ENCODE results near the gene ADAM8. TPM values are rescaled to one million over a fixed set of nuclear protein-coding genes. Genes with fewer than 3 reads are reported as not detected.
"Not testable (repeated sequence)": the region's sequence is repeated elsewhere in the genome, so short reads cannot be mapped to it uniquely, and the experiment has no call there.

Gene ADAM8
- 100 to 1,000 TPM; 156 to 218 TPM for total RNA-seq

DNA sequence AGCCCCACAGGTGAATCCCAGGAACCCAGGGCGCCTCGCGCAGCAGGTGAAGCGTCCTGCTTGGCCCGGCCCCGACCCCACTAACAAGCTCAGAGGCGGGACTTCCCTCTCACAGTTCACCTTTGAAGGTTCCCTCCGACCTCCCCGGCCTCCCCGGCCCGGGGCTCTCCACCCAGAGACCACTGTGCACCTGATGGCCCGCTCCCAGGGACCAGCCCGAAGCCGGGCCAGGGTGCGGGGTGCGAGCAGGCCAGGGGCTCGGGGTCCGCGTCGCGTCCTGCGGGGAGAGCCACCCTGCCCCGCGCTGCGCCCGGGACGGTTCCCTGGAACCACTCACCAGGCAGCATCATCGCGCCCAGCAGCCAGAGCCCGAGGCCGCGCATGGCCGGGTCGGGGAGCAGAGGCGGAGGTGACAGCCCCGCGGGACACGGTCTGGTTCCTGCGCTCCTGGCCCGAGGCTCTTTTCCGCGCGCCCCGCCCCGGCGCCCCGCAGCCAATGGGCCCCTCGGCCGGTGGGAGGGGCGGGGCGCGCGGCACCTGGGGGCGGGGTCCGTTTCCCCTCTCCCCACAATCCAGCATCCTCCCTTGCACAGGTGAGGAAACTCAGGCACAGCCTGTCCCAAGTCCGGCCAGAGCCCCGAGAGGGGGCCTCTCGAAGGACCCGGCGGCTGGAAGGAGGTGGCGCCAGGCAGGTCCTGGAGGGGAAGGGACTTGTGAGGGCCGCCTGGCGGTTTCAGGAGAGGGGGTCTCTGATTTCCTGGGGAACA, at the start of gene ADAM8:
TSS of gene ADAM8 (minus strand) at position 434 of the 767 bp plus-strand sequence. CDS start at position 383, 51 bp downstream.
- H3K27me3 Mint-ChIP-seq (ENCODE audit: low read depth): no peaks in the 10 kb centered on the region
- H3K9me3 Mint-ChIP-seq: no peaks in the 10 kb centered on the region
- DNase-seq: peak; percentile 82 to 86
- H3K27ac Mint-ChIP-seq: peak within 1 kb of the TSS; percentile 72
- peaks cover 22% of the 10 kb centered on the region for H3K4me1 Mint-ChIP-seq (ENCODE audit: low read depth)
- H3K4me3 Mint-ChIP-seq: peak within 1 kb of the TSS; percentile 93 to 94
- H3K36me3 Mint-ChIP-seq (ENCODE audit: insufficient read depth in 2 of 2): peaks cover 0 to 4% of the 10 kb centered on the region in 2 donors
- ATAC-seq (replicated peaks in 1 of 2): peak; percentile 55 to 61

DNA sequence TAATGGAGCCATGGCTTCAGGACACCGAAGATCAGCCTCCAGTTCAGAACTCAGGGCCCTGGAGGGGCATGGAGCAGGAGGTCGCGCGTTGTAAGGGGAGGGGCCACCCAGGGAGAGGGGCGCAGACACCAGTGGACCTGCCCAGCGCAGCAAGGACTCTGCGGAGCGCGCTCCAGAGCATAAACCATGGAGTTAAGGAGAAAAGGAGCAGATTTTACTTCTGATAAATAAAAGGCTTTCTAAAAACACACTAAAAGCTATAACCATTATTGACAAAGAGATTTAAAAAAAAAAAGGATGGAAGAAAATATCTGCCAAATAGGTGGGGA, 49.5 kb upstream of the ADAM8 start:
- no peak overlapping the region for H3K27ac Mint-ChIP-seq
- ATAC-seq (replicated peaks in 1 of 2): no peak
- H3K4me1 Mint-ChIP-seq (ENCODE audit: low read depth): peaks cover 5% of the 10 kb centered on the region
- H3K36me3 Mint-ChIP-seq (ENCODE audit: insufficient read depth in 2 of 2): no peaks in the 10 kb centered on the region
- no peaks in the 10 kb centered on the region for H3K9me3 Mint-ChIP-seq
- peaks cover 32% of the 10 kb centered on the region for H3K27me3 Mint-ChIP-seq (ENCODE audit: low read depth)
- no peak for DNase-seq
- peak overlapping the region; percentile 47 to 55 for H3K4me3 Mint-ChIP-seq

DNA sequence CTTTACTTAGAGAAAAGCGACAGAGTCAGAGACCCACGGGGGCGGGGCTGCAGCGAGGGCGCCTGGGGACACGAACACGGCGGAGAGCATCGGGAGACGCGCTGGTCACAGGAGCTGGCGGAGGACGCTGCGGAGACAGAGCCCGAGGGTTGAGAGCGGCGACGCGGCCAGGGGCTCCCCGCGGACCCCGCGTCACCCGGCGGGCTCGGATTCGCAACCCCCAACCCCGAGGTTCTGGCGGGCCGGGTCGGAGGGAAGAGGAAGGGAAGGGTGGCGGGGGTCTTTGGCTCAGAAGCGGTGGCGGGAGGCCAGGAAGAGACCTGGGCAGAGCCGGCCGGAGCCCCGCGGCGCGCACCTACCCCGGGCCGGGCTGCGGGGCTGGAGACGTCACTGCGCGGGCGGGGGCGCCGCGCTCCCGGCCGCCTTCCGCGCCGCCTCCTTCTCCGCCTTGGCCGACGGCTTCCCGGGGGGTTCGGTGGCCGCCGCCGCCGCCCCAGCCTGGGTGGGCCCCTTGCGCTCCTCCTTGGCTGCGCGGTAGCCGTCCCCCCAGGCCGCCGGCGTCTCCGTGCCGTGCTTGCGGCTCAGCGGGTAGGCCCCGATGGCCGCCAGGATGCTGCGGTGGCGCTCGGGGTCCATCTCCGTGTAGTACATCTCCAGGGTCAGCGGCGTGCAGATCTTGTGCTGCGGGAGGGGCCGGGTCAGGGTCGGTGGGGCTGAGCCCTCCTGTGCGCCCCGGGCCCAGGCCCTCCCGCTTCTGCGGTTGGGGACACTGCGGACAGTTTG, 49.0 kb upstream of the ADAM8 start:
- peak overlapping the region; percentile 78 to 79 for H3K4me3 Mint-ChIP-seq
- H3K27me3 Mint-ChIP-seq (ENCODE audit: low read depth): peaks cover 26% of the 10 kb centered on the region
- DNase-seq (peak in 1 of 2 donors; percentile 28), ATAC-seq (replicated peaks in 1 of 2) (peak in 1 of 2 donors; percentile 30)
- H3K27ac Mint-ChIP-seq: no peak overlapping the region
- peaks cover 5% of the 10 kb centered on the region for H3K4me1 Mint-ChIP-seq (ENCODE audit: low read depth)
- H3K9me3 Mint-ChIP-seq: no peaks in the 10 kb centered on the region
- no peaks in the 10 kb centered on the region for H3K36me3 Mint-ChIP-seq (ENCODE audit: insufficient read depth in 2 of 2)

DNA sequence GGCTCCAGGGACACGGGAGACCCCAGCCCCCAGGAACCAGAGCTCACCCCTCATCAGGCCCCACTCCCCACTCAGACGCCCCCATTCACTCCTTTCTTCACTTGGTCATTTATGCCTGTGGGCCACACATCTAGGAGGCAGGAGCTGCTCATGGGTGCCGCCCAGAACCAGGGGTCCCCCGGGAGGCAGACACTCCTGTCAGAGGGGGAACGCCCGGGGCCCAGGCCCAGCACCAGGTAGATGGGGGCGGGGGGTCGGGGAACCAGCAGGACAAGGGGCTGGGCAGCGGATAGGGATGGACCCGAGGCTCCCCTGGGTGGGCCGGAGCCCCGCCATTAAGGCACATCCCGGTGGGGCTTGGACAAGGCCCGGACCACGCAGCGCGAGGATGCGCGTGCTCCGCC, 48.2 kb upstream of the ADAM8 start:
- H3K27ac Mint-ChIP-seq: no peak overlapping the region
- H3K4me1 Mint-ChIP-seq (ENCODE audit: low read depth): peaks cover 2% of the 10 kb centered on the region
- H3K27me3 Mint-ChIP-seq (ENCODE audit: low read depth): peaks cover 24% of the 10 kb centered on the region
- peaks cover 0 to 3% of the 10 kb centered on the region in 2 donors for H3K9me3 Mint-ChIP-seq
- peak overlapping the region; percentile 78 to 79 for H3K4me3 Mint-ChIP-seq
- H3K36me3 Mint-ChIP-seq (ENCODE audit: insufficient read depth in 2 of 2): peaks cover 0 to 3% of the 10 kb centered on the region in 2 donors
- ATAC-seq (replicated peaks in 1 of 2) (no peak), DNase-seq (no peak)

DNA sequence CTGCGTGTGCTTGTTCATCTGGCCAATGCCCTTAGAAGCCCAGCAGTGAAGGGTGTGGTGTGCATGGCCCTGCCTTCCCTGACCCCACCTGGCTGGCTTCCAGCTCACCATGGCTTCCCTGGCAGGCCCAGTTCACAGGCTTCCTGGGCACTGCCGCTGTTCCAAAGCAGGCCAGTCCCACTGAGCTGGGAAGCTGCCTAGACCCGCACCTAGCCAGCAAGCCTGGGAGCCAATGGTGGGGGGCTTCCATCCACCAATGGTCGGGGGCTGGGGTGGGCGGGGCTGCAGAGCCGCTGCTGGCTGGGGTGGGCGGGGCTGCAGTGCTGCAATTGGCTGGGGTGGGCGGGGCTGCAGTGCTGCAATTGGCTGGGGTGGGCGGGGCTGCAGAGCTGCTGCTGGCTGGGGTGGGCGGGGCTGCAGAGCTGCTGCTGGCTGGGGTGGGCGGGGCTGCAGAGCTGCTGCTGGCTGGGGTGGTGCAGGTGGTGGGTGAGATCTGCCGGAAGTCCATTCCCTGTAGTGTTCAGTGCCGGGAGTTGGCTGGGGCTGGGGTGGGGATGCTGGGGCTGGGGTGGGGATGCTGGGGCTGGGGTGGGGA, 47.6 kb upstream of the ADAM8 start:
- H3K4me3 Mint-ChIP-seq: no peak overlapping the region
- ATAC-seq (replicated peaks in 1 of 2): peak; percentile 72 to 79

DNA sequence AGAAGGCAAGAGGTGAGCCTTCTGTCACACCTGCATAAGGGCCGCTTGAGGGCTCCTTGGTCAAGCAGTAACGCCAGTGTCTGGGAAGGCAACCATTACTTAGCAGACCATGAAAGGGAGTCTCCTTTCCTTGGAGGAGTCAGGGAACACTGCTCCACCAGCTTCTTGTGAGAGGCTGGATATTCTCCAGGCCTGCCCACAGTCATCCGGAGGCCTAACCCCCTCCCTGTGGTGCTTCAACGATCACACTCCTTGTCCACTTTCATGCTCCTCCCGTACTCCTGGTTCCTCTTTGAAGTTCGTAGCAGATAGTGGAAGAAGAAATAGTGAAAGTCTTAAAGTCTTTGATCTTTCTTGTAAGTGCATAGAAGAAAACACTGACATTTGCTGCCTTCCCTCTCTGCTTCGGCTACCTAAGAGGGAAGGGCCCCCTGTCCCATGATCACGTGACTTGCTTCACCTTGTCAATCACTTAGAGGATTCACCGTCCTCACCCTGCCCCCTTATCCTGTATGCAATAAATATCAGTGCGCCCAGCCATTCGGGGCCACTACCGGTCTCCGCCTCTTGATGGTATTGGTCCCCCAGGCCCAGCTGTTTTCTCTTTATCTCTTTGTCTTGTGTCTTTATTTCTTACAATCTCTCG, 45.5 kb upstream of the ADAM8 start:
- not testable (repeated sequence) for H3K9me3 Mint-ChIP-seq; ATAC-seq (replicated peaks in 1 of 2); DNase-seq; H3K4me3 Mint-ChIP-seq; H3K36me3 Mint-ChIP-seq (ENCODE audit: insufficient read depth in 2 of 2); H3K27ac Mint-ChIP-seq
- Mint-ChIP-seq H3K4me1 (ENCODE audit: low read depth) (peaks cover 10% of the 10 kb centered on the region), H3K27me3 (ENCODE audit: low read depth) (peaks cover 11% of the 10 kb centered on the region)

More for the DNA sequence above, 47.6 kb upstream of the ADAM8 start:
- no peak overlapping the region for H3K27ac Mint-ChIP-seq
- peaks cover 2% of the 10 kb centered on the region for H3K4me1 Mint-ChIP-seq (ENCODE audit: low read depth)
- H3K27me3 Mint-ChIP-seq (ENCODE audit: low read depth): peaks cover 22% of the 10 kb centered on the region
- peaks cover 0 to 3% of the 10 kb centered on the region in 2 donors for H3K9me3 Mint-ChIP-seq
- peak; percentile 67 to 68 for DNase-seq
- H3K36me3 Mint-ChIP-seq (ENCODE audit: insufficient read depth in 2 of 2): peaks cover 0 to 3% of the 10 kb centered on the region in 2 donors

DNA sequence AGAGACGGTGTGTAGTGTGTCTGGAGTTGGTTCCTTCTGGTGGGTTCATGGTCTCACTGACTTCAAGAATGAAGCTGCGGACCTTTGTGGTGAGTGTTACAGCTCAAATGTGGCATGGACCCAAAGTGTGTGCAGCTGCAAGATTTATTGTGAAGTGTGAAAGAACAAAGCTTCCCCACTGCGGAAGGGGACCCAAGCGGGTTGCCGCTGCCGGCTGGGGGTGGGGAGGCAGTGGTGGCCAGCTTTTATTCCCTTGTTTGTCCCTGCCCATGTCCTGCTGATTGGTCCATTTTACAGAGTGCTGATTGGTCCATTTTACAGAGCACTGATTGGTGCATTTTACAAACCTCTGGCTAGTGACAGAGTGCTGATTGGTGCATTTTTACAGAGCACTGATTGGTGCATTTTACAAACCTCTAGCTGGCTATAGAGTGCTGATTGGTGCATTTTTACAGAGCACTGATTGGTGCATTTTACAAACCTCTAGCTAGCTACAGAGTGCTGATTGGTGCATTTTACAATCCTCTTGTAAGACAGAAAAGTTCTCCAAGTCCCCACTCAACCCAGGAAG, 44.3 kb upstream of the ADAM8 start:
- not testable (repeated sequence) for H3K9me3 Mint-ChIP-seq

DNA sequence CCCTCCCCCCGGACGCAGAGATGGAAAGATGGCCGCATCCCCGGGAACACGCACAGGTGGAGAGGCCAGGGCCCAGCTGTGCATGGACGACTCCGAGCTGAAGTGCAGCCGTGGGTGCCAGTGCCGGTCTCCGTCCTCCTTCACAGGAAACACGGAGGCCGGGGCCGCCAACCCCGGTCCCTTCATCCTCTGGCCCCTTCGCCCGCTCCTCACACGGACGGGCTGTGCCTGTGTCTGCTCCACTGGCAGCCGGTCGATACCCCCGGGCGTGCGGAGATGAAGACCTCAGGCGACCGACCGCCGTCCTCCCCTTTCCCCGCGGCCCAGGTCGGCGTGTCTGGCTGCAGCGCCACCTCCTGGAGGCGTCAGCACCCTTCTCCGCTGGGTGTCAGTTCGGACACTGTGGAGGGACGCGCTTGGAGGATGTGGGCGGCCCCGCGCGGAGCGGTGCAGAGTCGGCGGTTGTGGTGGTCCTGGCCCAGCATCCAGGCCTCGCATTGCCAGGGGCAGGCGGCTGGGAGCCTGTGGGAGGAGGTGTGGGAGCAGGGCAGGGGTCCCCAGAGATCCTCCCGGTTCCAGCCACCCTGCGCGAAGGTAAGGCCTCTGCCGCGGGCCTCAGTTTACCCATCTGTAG, 41.9 kb upstream of the ADAM8 start:
- Mint-ChIP-seq H3K27me3 (ENCODE audit: low read depth) (peaks cover 8% of the 10 kb centered on the region), H3K4me1 (ENCODE audit: low read depth) (peaks cover 10% of the 10 kb centered on the region), H3K36me3 (ENCODE audit: insufficient read depth in 2 of 2) (peaks cover 0 to 3% of the 10 kb centered on the region in 2 donors), H3K9me3 (peaks cover 0 to 3% of the 10 kb centered on the region in 2 donors), H3K4me3 (peak overlapping the region; percentile 78 to 84), H3K27ac (no peak overlapping the region)
- DNase-seq (peak; percentile 81 to 82), ATAC-seq (replicated peaks in 1 of 2) (peak; percentile 96 to 98)

More for the DNA sequence above, 44.3 kb upstream of the ADAM8 start:
- not testable (repeated sequence) for DNase-seq; H3K27me3 Mint-ChIP-seq (ENCODE audit: low read depth); ATAC-seq (replicated peaks in 1 of 2); H3K27ac Mint-ChIP-seq; H3K36me3 Mint-ChIP-seq (ENCODE audit: insufficient read depth in 2 of 2); H3K4me3 Mint-ChIP-seq
- peaks cover 10% of the 10 kb centered on the region for H3K4me1 Mint-ChIP-seq (ENCODE audit: low read depth)

DNA sequence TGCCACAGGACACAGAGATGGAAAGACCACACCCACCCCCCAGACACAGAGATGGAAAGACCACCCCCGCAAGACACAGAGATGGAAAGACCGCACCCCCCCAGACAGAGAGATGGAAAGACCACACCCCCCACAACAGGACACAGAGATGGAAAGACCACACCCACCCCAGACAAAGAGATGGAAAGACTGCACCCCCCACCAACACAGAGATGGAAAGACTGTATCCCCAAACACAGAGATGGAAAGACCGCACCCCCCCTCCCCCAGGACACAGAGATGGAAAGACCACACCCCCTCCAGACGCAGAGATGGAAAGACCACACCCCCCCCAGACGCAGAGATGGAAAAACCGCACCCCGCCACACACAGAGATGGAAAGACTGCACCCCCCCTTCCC, 40.1 kb upstream of the ADAM8 start:
- Mint-ChIP-seq H3K9me3 (peaks cover 0 to 3% of the 10 kb centered on the region in 2 donors), H3K4me3 (no peak overlapping the region), H3K27me3 (ENCODE audit: low read depth) (peaks cover 8% of the 10 kb centered on the region), H3K27ac (no peak overlapping the region), H3K36me3 (ENCODE audit: insufficient read depth in 2 of 2) (peaks cover 0 to 3% of the 10 kb centered on the region in 2 donors), H3K4me1 (ENCODE audit: low read depth) (peaks cover 10% of the 10 kb centered on the region)
- DNase-seq: no peak
- no peak for ATAC-seq (replicated peaks in 1 of 2)

DNA sequence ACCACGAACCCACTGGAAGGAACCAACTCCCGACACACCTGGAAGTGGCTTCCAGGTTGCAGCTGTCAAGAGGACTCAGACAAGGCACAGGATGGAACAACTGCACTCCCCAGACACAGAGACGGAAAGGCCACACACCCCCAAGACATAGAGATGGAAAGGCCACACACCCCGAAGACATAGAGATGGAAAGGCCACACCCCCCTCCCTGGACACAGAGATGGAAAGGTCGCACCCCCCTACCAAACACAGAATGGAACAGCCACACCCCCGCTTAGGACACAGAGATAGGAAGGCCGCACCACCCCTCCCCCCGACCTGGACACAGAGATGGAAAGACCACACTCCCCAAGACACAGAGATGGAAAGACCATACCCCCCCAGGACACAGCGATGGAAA, 39.6 kb upstream of the ADAM8 start:
- H3K9me3 Mint-ChIP-seq: peaks cover 0 to 3% of the 10 kb centered on the region in 2 donors
- no peak for ATAC-seq (replicated peaks in 1 of 2)
- H3K4me1 Mint-ChIP-seq (ENCODE audit: low read depth): peaks cover 10% of the 10 kb centered on the region

DNA sequence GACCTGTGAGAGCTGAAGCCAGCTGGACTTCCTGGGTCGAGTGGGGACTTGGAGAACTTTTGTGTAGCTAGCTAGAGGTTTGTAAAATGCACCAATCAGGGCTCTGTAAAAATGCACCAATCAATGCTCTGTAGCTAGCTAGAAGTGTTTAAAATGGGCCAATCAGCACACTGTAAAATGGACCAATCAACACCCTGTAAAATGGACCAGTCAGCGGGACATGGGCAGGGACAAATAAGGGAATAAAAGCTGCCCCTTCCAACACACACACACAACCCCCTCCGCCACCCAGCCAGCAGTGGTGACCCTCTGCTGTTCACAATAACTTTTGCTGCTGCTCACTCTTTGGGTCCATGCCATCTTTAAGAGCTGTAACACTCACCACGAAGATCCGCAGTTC, 39.2 kb upstream of the ADAM8 start:
- ATAC-seq (replicated peaks in 1 of 2): no peak
- no peak overlapping the region for H3K27ac Mint-ChIP-seq
- peaks cover 10% of the 10 kb centered on the region for H3K4me1 Mint-ChIP-seq (ENCODE audit: low read depth)
- H3K4me3 Mint-ChIP-seq: no peak overlapping the region
- H3K27me3 Mint-ChIP-seq (ENCODE audit: low read depth): peaks cover 8% of the 10 kb centered on the region
- DNase-seq: no peak
- H3K9me3 Mint-ChIP-seq: peaks cover 0 to 3% of the 10 kb centered on the region in 2 donors
- peaks cover 0 to 3% of the 10 kb centered on the region in 2 donors for H3K36me3 Mint-ChIP-seq (ENCODE audit: insufficient read depth in 2 of 2)

More for the DNA sequence above, 39.6 kb upstream of the ADAM8 start:
- H3K27me3 Mint-ChIP-seq (ENCODE audit: low read depth): peaks cover 8% of the 10 kb centered on the region
- H3K27ac Mint-ChIP-seq: no peak overlapping the region
- no peak overlapping the region for H3K4me3 Mint-ChIP-seq
- DNase-seq: no peak
- H3K36me3 Mint-ChIP-seq (ENCODE audit: insufficient read depth in 2 of 2): peaks cover 0 to 3% of the 10 kb centered on the region in 2 donors

DNA sequence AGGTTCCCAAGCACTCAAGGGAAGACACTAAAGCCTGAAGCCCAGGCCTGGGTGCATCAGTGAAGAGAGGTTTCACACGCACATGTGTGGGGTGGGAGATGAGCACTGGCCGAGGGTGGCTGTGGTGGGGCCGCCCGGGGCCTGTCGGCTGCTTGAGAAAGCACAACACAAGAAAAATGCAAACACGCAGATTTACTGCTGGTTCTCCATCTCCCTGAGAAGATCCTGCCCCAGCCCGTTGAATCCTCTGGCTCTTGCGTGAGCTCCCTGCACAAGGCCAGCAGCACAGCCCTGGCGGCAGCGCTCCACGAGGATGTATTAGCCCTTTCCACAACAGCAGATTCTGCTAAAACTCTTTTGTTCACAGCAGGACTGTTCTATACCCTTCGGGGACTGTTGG, 38.2 kb upstream of the ADAM8 start:
- Mint-ChIP-seq H3K4me1 (ENCODE audit: low read depth) (peaks cover 10% of the 10 kb centered on the region), H3K9me3 (no peaks in the 10 kb centered on the region), H3K27me3 (ENCODE audit: low read depth) (peaks cover 8% of the 10 kb centered on the region), H3K4me3 (no peak overlapping the region), H3K36me3 (ENCODE audit: insufficient read depth in 2 of 2) (no peaks in the 10 kb centered on the region), H3K27ac (no peak overlapping the region)
- ATAC-seq (replicated peaks in 1 of 2): no peak
- DNase-seq: no peak
